Upper lobe of left lung (tissue), 6 donors: ENCODE results near the gene ALDH8A1. TPM values are rescaled to one million over a fixed set of nuclear protein-coding genes. Genes with fewer than 3 reads are reported as not detected.

Experiments
- ATAC-seq, 2 donors: fragments of 200-7000 bp; cut with Tn5 transposase; one replicate each; pipeline ENCODE4 v1.9.1; 2022; ENCODE audit warnings: mild to moderate bottlenecking in 2 of 2, moderate library complexity in 2 of 2; ENCODE audit not compliant: low FRiP score in 2 of 2
- DNase-seq, 2 donors: peaks; one replicate each; pipeline ENCODE4 v3.0.0-alpha.2; 2019 to 2020
- H3K27ac ChIP-seq, 4 donors: fragments of 200-600 bp; sonication (generic); one replicate each; pipeline ENCODE4 v1.5.1; 2016 to 2019
- H3K27me3 ChIP-seq, 4 donors: fragments of 200-600 bp; sonication (generic); one replicate each; pipeline ENCODE4 v1.5.1; 2017 to 2019
- H3K36me3 ChIP-seq, 4 donors: fragments of 200-600 bp; sonication (generic); one replicate each; pipeline ENCODE4 v1.5.1; 2016 to 2019
- H3K4me1 ChIP-seq, 4 donors: fragments of 200-600 bp; sonication (generic); one replicate each; pipeline ENCODE4 v1.5.1; 2018 to 2019
- H3K4me3 ChIP-seq, 4 donors: fragments of 200-600 bp; sonication (generic); one replicate each; pipeline ENCODE4 v1.5.1; 2017 to 2019; ENCODE audit warnings: mild to moderate bottlenecking in 2 of 4, moderate library complexity in 1 of 4
- H3K9me3 ChIP-seq, 4 donors: fragments of 200-600 bp; sonication (generic); one replicate each; pipeline ENCODE4 v1.5.1; 2018 to 2019
- EP300 ChIP-seq, 4 donors: sonication (generic); formaldehyde crosslinking; IDR thresholded peaks; one replicate each; pipeline ENCODE4 v1.5.1; 2017; ENCODE audit warnings: antibody characterized with exemption in 4 of 4, control low read depth in 2 of 4
- POLR2A ChIP-seq, 4 donors: fragments of 450-650 bp; IDR thresholded peaks; one replicate each; pipeline ENCODE4 v1.5.1; 2016 to 2017; ENCODE audit warnings: antibody characterized with exemption in 4 of 4, mild to moderate bottlenecking in 2 of 4
- POLR2AphosphoS5 ChIP-seq, 2 donors: sonication (generic); formaldehyde crosslinking; IDR thresholded peaks; one replicate each; pipeline ENCODE4 v1.5.1; 2017; ENCODE audit warnings: antibody characterized with exemption in 2 of 2
- WGBS, 2 donors: methylation state at CpG; one replicate each; pipeline ENCODE4 v1.1.5; 2017 to 2018; 5-methylcytosine and 5-hydroxymethylcytosine counted together
- total RNA-seq, 6 donors: library from RNA; depleted of rRNA in 4 of 6; stranded (reverse); fragments of >200 nt in 4 of 6; gene quantifications; one replicate each; pipeline versions ENCODE4 v1.1.0 to v1.2.1, GENCODE V29; 2016 to 2021
- TF ChIP-seq, protein P1 (sequence below), 6 experiments: fragments of 450-650 bp in 4 of 6; fragments of 200-600 bp in 2 of 6; sonication (generic) in 2 of 6; IDR thresholded peaks; one replicate each; pipeline ENCODE4 v1.5.1; 2016 to 2019; ENCODE audit warnings: antibody characterized with exemption in 6 of 6
- donor health status: DM: no; HTN: no; CAD: no; lungs with moderate emphysema.
- donor health status: DM: no; HTN: yes; CAD: no; lungs with severe emphysema.

Gene ALDH8A1
- total RNA-seq, 6 donors from 2014 or later: 0.23 to 2.7 (median 0.69) TPM; not detected in 2

DNA sequence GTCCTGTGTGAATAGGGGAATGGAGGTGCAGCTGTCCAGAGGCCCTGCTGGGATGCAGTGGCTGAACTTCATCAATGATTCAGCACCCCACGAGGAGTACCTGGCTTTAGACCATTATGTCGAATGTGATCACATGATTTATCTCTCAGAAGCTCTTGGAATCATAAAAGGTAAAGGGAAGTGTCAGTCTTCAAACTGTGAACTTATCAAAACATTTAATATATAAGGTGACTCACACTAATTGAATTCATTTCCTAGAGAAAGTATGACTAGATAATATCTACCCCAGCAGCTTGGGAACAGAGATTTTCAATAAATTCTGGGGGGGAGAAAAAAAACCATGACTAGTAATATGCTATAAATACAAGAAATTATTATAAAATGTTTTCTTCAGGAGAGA, 29.5 kb downstream of the ALDH8A1 start:
- ATAC-seq: no peak
- Histone ChIP-seq H3K4me1 (no peaks in the 10 kb centered on the region), H3K27me3 (no peaks in the 10 kb centered on the region), H3K36me3 (no peaks in the 10 kb centered on the region), H3K27ac (no peak overlapping the region), H3K4me3 (no peak overlapping the region), H3K9me3 (no peaks in the 10 kb centered on the region)
- no peak for DNase-seq
- TF ChIP-seq, protein P1, sequence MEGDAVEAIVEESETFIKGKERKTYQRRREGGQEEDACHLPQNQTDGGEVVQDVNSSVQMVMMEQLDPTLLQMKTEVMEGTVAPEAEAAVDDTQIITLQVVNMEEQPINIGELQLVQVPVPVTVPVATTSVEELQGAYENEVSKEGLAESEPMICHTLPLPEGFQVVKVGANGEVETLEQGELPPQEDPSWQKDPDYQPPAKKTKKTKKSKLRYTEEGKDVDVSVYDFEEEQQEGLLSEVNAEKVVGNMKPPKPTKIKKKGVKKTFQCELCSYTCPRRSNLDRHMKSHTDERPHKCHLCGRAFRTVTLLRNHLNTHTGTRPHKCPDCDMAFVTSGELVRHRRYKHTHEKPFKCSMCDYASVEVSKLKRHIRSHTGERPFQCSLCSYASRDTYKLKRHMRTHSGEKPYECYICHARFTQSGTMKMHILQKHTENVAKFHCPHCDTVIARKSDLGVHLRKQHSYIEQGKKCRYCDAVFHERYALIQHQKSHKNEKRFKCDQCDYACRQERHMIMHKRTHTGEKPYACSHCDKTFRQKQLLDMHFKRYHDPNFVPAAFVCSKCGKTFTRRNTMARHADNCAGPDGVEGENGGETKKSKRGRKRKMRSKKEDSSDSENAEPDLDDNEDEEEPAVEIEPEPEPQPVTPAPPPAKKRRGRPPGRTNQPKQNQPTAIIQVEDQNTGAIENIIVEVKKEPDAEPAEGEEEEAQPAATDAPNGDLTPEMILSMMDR (IDR thresholded peaks at IDR 0.05): no peak
- TF ChIP-seq POLR2A (IDR thresholded peaks at IDR 0.05): no peak
- TF ChIP-seq EP300 (IDR thresholded peaks at IDR 0.05): no peak
- TF ChIP-seq POLR2AphosphoS5 (IDR thresholded peaks at IDR 0.05): no peak
- 80% methylated on average over 2 of the region's 2 CpGs for WGBS, 2 donors

DNA sequence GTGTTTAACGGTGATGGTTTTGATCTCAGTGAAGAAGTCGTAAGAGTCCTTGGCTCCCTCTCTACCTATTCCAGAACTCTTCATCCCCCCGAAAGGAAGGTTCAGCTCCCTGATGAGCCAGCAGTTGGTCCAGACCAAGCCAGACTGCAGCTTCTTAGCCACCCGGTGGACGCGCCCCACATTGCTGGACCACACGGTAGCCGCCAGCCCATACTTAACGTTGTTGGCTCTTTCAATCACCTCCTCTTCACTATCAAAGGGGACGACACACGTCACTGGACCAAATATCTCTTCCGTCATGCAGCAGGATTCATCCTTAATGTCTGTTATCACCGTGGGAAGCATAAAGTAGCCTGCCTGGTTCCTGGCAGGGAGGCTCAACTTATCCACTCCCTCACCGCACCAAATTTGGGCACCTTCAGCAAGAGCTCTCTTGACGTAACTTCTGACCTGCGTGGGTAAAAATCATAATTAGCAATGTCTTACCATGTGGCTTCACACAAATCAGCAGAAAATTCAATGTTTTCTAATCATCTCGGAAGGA, 31.4 kb downstream of the ALDH8A1 start:
- Histone ChIP-seq H3K27ac (no peak overlapping the region), H3K4me1 (no peaks in the 10 kb centered on the region), H3K4me3 (no peak overlapping the region), H3K9me3 (no peaks in the 10 kb centered on the region), H3K36me3 (no peaks in the 10 kb centered on the region), H3K27me3 (no peaks in the 10 kb centered on the region)
- TF ChIP-seq POLR2AphosphoS5 (IDR thresholded peaks at IDR 0.05) (no peak), EP300 (IDR thresholded peaks at IDR 0.05) (no peak), POLR2A (IDR thresholded peaks at IDR 0.05) (no peak)
- TF ChIP-seq, protein P1 (IDR thresholded peaks at IDR 0.05): no peak
- 92 to 96% methylated on average over 8 to 17 of the region's 17 CpGs for WGBS, 2 donors
- ATAC-seq: no peak
- DNase-seq: peak in 1 of 2 donors; percentile 24

DNA sequence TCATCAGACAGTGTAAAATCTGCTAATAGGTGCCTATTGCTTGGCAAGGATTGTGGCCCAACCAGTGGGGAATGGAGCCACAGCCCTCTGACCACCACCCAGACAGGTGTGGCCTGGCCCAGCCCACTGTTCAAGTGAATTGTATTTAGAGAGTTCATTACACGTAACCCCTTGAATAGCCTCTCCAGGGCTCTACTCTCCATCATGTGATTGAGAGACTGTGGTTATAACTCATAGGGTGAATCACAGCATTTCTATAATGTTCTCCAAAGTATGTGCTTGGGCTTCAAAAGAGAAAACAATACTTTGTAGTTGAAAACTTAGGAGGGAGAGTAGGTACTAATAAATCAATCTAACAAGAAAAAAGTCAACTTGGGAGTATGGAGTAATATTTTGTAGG, 38.4 kb downstream of the ALDH8A1 start:
- H3K36me3 ChIP-seq: no peaks in the 10 kb centered on the region
- no peaks in the 10 kb centered on the region for H3K9me3 ChIP-seq
- 69 to 71% methylated on average over 1 of the region's 1 CpG for WGBS, 2 donors
- ATAC-seq (no peak), DNase-seq (no peak)
- TF ChIP-seq, protein P1 (IDR thresholded peaks at IDR 0.05): no peak
- TF ChIP-seq POLR2AphosphoS5 (IDR thresholded peaks at IDR 0.05) (no peak), POLR2A (IDR thresholded peaks at IDR 0.05) (no peak), EP300 (IDR thresholded peaks at IDR 0.05) (no peak)
- no peaks in the 10 kb centered on the region for H3K27me3 ChIP-seq
- no peak overlapping the region for H3K27ac ChIP-seq
- H3K4me1 ChIP-seq: no peaks in the 10 kb centered on the region
- no peak overlapping the region for H3K4me3 ChIP-seq

DNA sequence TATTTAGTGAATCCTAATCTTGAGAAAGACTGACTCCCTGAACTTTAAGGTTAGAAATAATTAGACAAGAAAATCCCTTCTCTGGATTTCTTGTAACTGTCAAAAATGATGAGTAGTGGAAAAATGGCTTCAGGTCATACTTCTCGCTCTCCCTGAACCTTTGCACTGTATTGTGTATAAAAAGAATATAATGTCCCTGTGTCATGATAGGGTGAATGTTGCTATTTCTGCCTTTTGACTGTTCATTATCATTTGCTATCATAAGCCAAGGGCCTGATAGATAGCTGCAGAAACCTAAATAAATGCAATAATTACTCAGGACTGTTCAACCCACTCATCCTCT, 39.3 kb downstream of the ALDH8A1 start:
- TF ChIP-seq POLR2A (IDR thresholded peaks at IDR 0.05): no peak
- TF ChIP-seq, protein P1 (IDR thresholded peaks at IDR 0.05): no peak
- no peak for TF ChIP-seq EP300 (IDR thresholded peaks at IDR 0.05)
- TF ChIP-seq POLR2AphosphoS5 (IDR thresholded peaks at IDR 0.05): no peak
- ATAC-seq: no peak
- Histone ChIP-seq H3K4me3 (no peak overlapping the region), H3K27ac (no peak overlapping the region), H3K9me3 (no peaks in the 10 kb centered on the region), H3K27me3 (no peaks in the 10 kb centered on the region), H3K4me1 (no peaks in the 10 kb centered on the region), H3K36me3 (no peaks in the 10 kb centered on the region)
- DNase-seq: no peak
- 86 to 89% methylated on average over 1 of the region's 1 CpG for WGBS, 2 donors
